Keratinocyte (primary cell): ENCODE measurements around the gene PIM3. TPM values are rescaled to one million over a fixed set of nuclear protein-coding genes. Genes with fewer than 3 reads are reported as not detected.

Experiments used
- DNase-seq: peaks from one replicate; pipeline ENCODE4 v3.0.0-alpha.2; 2011; ENCODE audit warnings: low read depth, missing footprints, low spot score
- FAIRE-seq: peaks from 2 replicates; lab custom pipeline; 2011; peaks lifted over from hg19 to GRCh38; lab: Jason Lieb, UNC
- H2AFZ ChIP-seq: 2 replicates; pipeline ENCODE4 v1.6.0; 2012; ENCODE audit warnings: low read length, control low read depth, inconsistent platforms; ENCODE audit not compliant: control insufficient read depth
- H3K27ac ChIP-seq: 2 replicates; pipeline ENCODE4 v1.5.1; 2011; ENCODE audit warnings: low read length; ENCODE audit not compliant: control insufficient read depth, insufficient read depth
- H3K27me3 ChIP-seq: 3 replicates; pipeline ENCODE4 v1.6.0; 2011; ENCODE audit warnings: low read length; ENCODE audit not compliant: control insufficient read depth, insufficient read depth; ENCODE audit errors: extremely low read depth
- H3K36me3 ChIP-seq, 2 experiments: 2 replicates in 1 of 2; 3 replicates in 1 of 2; pipeline ENCODE4 v1.5.1; 2011; ENCODE audit warnings: low read length in 2 of 2, mild to moderate bottlenecking in 1 of 2; ENCODE audit not compliant: control insufficient read depth in 2 of 2, insufficient read depth in 2 of 2; ENCODE audit errors: extremely low read depth in 1 of 2
- H3K4me1 ChIP-seq: 3 replicates; pipeline ENCODE4 v1.5.1; 2011; ENCODE audit warnings: low read length; ENCODE audit not compliant: control insufficient read depth, insufficient read depth; ENCODE audit errors: extremely low read depth
- H3K4me2 ChIP-seq: 3 replicates; pipeline ENCODE4 v1.6.0; 2011; ENCODE audit warnings: low read depth, low read length; ENCODE audit not compliant: control insufficient read depth, insufficient read depth; ENCODE audit errors: extremely low read depth
- H3K4me3 ChIP-seq, 3 experiments: fragments of 200-600 bp in 1 of 3; sonication (generic) in 1 of 3; 2 replicates in 2 of 3; 3 replicates in 1 of 3; pipeline ENCODE4 v1.5.1; 2011 to 2016; ENCODE audit warnings: low read length in 3 of 3, mild to moderate bottlenecking in 3 of 3, control low read depth in 2 of 3, inconsistent platforms in 1 of 3, low read depth in 1 of 3, mixed read lengths in 1 of 3, mixed run types in 1 of 3, moderate library complexity in 1 of 3; ENCODE audit not compliant: control insufficient read depth in 2 of 3, insufficient read depth in 2 of 3; ENCODE audit errors: extremely low read depth in 1 of 3
- H3K79me2 ChIP-seq: 2 replicates; pipeline ENCODE4 v1.6.0; 2012; ENCODE audit warnings: low read length; ENCODE audit not compliant: control insufficient read depth, insufficient read depth
- H3K9ac ChIP-seq: 3 replicates; pipeline ENCODE4 v1.6.0; 2011; ENCODE audit warnings: low read length; ENCODE audit not compliant: control insufficient read depth, insufficient read depth; ENCODE audit errors: extremely low read depth
- H3K9me1 ChIP-seq: 3 replicates; pipeline ENCODE4 v1.6.0; 2011; ENCODE audit warnings: low read length; ENCODE audit not compliant: control insufficient read depth, insufficient read depth; ENCODE audit errors: extremely low read depth
- H3K9me3 ChIP-seq: 2 replicates; pipeline ENCODE4 v1.5.1; 2012; ENCODE audit warnings: low read depth, low read length; ENCODE audit not compliant: control insufficient read depth
- H4K20me1 ChIP-seq: 3 replicates; pipeline ENCODE4 v1.6.0; 2011; ENCODE audit warnings: low read length; ENCODE audit not compliant: control insufficient read depth, insufficient read depth; ENCODE audit errors: extremely low read depth
- CTCF ChIP-seq, 3 experiments: IDR thresholded peaks in 1 of 3; conservative IDR thresholded peaks in 1 of 3; optimal IDR thresholded peaks in 1 of 3; 2 replicates in 2 of 3; 3 replicates in 1 of 3; pipeline versions ENCODE3 to v1.5.1; 2011; ENCODE audit warnings: low read length in 3 of 3, mild to moderate bottlenecking in 3 of 3, moderate library complexity in 2 of 3, control low read depth in 1 of 3, inconsistent platforms in 1 of 3; ENCODE audit not compliant: insufficient read depth in 2 of 3; ENCODE audit errors: extremely low read depth in 1 of 3
- EZH2 ChIP-seq: IDR thresholded peaks from one replicate; pipeline ENCODE4 v1.6.1; 2012; ENCODE audit warnings: inconsistent platforms, mild to moderate bottlenecking, low read length, moderate library complexity
- dilution Hi-C: fragments of 300-500 bp; cut with MboI; formaldehyde crosslinking; loops from one replicate; pipeline ENCODE4 v1.7.0; 2020; ENCODE audit warnings: low sequenced_read_pairs; ENCODE audit not compliant: extremely low pct_ligation_motif_present
- polyA plus RNA-seq, 5 experiments: library from polyadenylated mRNA; depleted of rRNA in 3 of 5; stranded (reverse) in 3 of 5; stranded (forward) in 1 of 5; unstranded in 1 of 5; fragments of >200 nt; gene quantifications; 1 replicate in 1 of 5; 2 replicates in 3 of 5; 3 replicates in 1 of 5; pipeline versions ENCODE4 v1.2.1 to v1.2.3, GENCODE V29; 2011 to 2012; ENCODE audit warnings: missing spikeins in 2 of 5, low read depth in 1 of 5, low replicate concordance in 1 of 5

The PIM3 gene
- polyA plus RNA-seq, 1 donor (not counting 4 experiments of a cell fraction or from before 2014, with no cell fraction given): 3.4 TPM

- peak overlapping the region; percentile 65 to 79 (median 76) for H3K4me3 ChIP-seq
- peak overlapping the region; percentile 89 for H3K4me2 ChIP-seq
- H3K79me2 ChIP-seq: peaks cover 23% of the 10 kb centered on the region
- H3K27ac ChIP-seq: peak overlapping the region; percentile 88
- H3K36me3 ChIP-seq: peaks cover 10 to 16% of the 10 kb centered on the region in 2 experiments
- H3K9me1 ChIP-seq: no peaks in the 10 kb centered on the region
- TF ChIP-seq EZH2 (no peak), CTCF (optimal IDR thresholded peaks at IDR 0.05 in 1 of 3, IDR thresholded peaks at IDR 0.05 in 1 of 3, conservative IDR thresholded peaks at IDR 0.05 in 1 of 3; ENCODE audit: extremely low read depth in 1 of 3, insufficient read depth in 2 of 3, low read length in 3 of 3) (no peak)
- no peak overlapping the region for H2AFZ ChIP-seq
- DNase-seq: peak; percentile 54
- no peaks in the 10 kb centered on the region for H3K27me3 ChIP-seq
- peak; percentile 9 for FAIRE-seq
- H4K20me1 ChIP-seq: peaks cover 6% of the 10 kb centered on the region
- peaks cover 18% of the 10 kb centered on the region for H3K4me1 ChIP-seq
- dilution Hi-C loops: no loop called here
- no peaks in the 10 kb centered on the region for H3K9me3 ChIP-seq
- H3K9ac ChIP-seq: peak overlapping the region; percentile 89
Observed at GRCh38 chr22:49962012-49962750, 1.6 kb downstream of the PIM3 start.

- H3K27me3 ChIP-seq: no peaks in the 10 kb centered on the region
- H3K36me3 ChIP-seq: peaks cover 10 to 16% of the 10 kb centered on the region in 2 experiments
- H3K4me1 ChIP-seq: peaks cover 18% of the 10 kb centered on the region
- H3K27ac ChIP-seq: peak overlapping the region; percentile 88
- TF ChIP-seq CTCF (optimal IDR thresholded peaks at IDR 0.05 in 1 of 3, IDR thresholded peaks at IDR 0.05 in 1 of 3, conservative IDR thresholded peaks at IDR 0.05 in 1 of 3; ENCODE audit: extremely low read depth in 1 of 3, insufficient read depth in 2 of 3, low read length in 3 of 3) (no peak), EZH2 (no peak)
- peak overlapping the region; percentile 89 for H3K9ac ChIP-seq
- H4K20me1 ChIP-seq: peaks cover 6% of the 10 kb centered on the region
- H2AFZ ChIP-seq: no peak overlapping the region
- DNase-seq (no peak), FAIRE-seq (no peak)
- no peaks in the 10 kb centered on the region for H3K9me1 ChIP-seq
- H3K4me2 ChIP-seq: peak overlapping the region; percentile 89
- H3K4me3 ChIP-seq: peak overlapping the region; percentile 65 to 76 (median 72)
- no peaks in the 10 kb centered on the region for H3K9me3 ChIP-seq
- H3K79me2 ChIP-seq: peaks cover 23% of the 10 kb centered on the region
- dilution Hi-C loops: no loop called here
Observed at GRCh38 chr22:49962751-49963646, 2.4 kb downstream of the PIM3 start.
